ENCODE data around the gene KLHDC8B.

DNA sequence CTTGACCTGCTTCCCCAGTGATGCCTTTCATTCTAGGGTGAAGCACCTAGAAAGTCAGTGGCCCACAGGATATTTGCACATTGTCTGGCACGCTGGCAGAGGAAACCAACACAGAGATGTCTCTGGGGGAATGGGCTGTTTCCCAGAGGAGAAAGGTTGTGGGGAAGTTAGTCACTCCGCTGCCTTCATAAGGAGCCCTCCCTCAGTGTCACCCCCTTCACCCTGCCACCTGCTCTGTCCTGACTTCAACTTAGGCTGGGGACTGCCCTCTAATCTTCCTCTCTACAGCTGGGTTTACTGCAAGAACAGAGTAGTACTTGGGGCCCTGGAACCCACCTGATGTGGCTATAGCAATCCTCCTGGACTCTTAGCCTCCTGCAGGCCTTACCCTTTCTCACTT, 5.7 kb downstream of the KLHDC8B start:
- TF ChIP-seq POLR2AphosphoS5 (IDR thresholded peaks at IDR 0.05; ENCODE audit: borderline replicate concordance, low read depth, low read length) = no peak
- TF ChIP-seq EZH2 (IDR thresholded peaks at IDR 0.05) = no peak

Data from SK-N-MC (cell line).